Raji (cell line): ENCODE measurements around the gene OR52M1.

Experiments
- POLR2A ChIP-seq: IDR thresholded peaks from 2 replicates; pipeline ENCODE4 v1.6.1; 2011; ENCODE audit warnings: low read depth, low read length, control low read depth; ENCODE audit not compliant: insufficient read depth

Gene OR52M1, protein sequence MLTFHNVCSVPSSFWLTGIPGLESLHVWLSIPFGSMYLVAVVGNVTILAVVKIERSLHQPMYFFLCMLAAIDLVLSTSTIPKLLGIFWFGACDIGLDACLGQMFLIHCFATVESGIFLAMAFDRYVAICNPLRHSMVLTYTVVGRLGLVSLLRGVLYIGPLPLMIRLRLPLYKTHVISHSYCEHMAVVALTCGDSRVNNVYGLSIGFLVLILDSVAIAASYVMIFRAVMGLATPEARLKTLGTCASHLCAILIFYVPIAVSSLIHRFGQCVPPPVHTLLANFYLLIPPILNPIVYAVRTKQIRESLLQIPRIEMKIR

DNA sequence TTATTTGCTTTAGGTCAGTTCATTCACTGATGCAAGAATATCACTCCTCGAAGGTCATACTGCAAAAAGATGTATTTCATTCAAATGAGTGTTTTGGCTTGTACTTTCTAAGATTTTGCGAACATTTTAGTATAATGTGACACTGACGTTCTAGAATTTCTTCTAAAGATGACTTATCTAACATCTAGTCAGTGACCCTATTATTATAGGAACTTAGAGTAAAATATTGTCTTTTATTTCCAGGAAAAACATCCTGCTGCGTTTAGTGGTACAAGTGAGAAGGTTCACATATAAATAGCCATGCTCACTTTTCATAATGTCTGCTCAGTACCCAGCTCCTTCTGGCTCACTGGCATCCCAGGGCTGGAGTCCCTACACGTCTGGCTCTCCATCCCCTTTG, at the start of gene OR52M1:
Gene OR52M1 (plus strand): TSS at position 301 of the 400 bp plus-strand sequence. CDS start 0 bp downstream, at position 301.
- no peak for TF ChIP-seq POLR2A

DNA sequence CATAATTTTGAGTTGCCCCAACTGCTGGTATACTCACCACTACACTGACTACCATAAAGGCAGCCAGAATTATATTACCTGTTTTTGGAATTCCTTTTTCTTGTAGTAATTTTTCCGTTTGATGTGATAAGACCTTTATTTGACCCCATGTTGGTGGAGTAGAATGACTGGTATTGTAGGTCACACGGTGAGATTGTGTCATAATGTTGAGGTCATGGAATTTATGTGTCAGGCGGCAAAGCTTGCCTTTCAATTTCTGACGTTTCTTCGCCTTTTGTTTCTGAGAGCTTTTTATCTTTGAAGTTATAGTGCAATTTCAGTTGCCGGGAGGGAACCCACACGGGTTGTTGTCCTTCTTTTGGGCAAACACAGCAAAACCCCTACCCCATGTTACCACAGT, 49.5 kb upstream of the OR52M1 start:
- TF ChIP-seq POLR2A = no peak

DNA sequence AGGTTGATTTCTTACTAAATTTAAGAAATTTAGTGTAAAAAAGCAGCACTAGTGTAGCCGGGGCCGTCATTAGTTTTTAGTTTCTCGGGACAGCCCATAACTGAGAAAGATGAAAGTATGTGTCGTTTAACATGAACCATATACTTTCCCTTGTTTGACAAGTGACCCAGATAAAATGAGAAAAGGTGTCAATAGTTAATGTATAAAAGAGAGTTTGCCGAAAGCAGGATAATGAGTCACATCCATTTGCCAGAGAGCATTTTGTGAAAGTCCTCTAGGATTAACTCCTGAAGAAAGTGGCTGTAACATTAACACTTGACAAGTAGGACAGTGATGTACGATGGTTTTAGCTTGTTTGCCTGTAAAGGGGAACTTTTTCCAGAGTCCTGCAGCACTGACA, 49.0 kb upstream of the OR52M1 start:
- TF ChIP-seq POLR2A = no peak

DNA sequence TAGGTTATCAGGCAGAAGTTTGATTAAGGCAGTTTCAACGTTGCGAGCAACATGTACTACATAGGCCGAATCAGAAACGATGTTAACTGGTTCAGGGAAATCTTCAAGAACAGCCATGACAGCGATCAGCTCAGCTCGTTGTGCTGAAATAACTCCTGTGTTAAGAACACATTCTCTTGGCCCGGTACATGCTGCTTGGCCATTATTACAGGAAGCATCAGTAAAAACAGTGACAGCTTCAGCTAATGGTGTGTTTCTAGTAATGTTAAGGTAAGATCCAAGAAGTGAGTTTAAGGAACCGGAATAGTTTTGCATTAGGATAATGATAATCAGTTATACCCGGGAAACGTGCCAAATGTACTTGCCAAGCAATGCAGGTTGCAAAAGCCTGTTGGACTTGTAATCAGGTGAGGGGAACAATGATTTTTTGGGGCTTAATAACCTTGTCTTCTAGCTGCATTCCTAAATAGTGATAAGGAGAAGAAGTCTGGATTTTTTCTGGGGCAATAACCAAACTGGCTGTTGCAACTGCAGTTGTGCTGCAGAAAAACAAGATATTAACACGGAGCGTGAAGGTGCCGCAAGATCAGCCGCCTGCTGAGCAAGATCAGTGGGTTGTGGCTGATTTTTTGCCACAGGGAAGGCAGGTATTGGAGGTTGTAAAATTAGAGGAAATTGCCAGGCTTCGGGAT, 48.3 kb upstream of the OR52M1 start:
- no peak for TF ChIP-seq POLR2A

DNA sequence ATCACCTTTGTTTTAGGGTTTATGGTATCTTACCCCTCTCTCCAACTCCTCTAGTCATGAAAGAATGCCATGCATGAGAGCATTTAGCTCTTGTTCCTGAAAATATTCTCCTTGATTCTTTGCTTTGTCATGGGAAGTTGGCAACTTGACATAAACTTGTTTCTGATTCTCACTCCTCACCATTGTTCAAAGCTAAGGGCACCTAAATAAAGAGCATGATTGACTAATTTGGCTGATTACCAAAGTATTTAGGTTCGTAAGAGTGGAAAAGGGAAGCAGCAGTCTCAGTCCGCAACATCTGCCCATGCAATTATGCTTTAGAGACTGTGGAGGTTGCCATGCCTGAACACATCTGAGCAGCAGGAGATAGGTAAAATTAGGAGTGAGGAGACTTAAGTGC, 36.1 kb upstream of the OR52M1 start:
- TF ChIP-seq POLR2A = no peak

DNA sequence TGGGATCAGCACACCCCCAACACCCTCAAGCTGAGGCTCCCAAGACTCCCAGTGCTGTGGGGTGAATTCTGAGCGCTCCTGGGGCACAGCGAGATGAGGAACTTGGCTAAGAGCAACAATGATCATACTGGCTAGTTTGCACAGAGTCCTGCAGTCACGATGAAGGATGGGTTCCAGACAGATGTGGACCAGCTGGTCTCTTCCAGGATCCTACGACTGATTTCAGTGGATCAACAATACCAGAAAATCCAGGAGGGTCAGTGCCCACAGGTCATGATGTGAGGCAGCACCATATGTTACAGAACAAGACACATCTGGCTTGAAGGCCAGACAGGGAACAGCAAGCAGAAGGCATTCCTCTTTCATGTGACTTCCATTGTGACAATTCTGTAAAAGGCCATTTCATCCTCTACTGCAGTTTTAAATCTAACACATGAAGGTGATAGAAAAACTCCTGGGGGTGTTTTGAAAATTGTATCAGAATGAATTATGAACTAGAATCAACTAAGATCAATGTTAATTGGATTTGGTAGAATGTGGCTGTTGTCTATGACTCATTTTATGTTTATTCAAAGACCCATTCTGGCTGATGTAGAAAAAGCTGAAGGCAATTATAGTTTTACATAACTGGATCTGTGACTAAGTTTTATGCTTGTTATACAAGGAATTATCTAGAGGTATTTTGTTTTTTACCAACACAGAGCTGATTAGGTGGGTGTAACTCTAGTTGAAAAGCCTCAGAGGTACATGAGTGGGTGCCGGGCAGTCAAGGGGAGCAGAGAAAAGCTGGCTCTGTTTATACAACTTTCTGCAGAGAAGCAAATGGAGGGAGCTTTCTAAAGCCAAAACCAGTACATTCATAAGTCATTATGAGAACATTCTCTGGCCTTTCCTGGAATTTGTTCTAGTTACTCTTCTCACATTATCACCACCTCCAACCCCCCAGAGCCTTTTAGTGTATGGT, 33.4 kb upstream of the OR52M1 start:
- TF ChIP-seq POLR2A = no peak

DNA sequence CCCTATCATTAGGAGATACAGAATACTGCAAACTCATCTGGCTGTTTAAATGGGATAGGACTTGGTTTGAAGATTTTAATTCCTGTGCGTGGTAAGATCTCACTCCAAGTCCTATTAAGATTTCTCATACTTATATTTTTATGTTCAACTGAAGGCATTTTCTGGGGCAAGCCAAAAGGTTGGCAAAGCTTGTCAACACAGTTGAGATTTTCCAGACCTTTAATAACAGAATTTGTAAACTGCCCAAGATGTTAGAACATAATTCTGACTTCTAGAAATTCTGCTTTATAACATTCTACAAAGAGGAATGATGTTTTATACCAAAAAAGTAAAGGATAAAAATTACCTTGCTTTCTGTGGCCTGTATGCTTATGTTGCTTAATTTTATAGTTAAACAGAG, 30.8 kb upstream of the OR52M1 start:
- no peak for TF ChIP-seq POLR2A

DNA sequence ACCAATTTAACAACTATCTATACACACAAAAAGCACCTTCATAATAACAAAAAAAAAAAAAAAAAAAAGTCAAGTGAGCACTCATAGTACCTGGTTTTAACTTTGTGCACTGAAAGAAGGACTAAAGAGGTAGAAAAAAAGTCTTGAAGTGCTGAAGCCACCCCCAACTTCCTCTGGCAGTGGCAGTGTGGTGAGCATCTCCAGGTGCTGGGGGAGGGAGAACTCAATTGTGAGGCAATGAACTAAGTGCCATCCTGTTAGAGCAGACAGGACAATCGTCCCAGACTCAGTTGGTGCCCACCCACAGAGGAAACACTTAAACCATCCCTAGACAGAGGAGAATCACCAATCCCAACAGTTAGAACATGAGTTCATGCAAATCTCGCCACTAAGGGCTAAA, 22.7 kb upstream of the OR52M1 start:
- TF ChIP-seq POLR2A = no peak

DNA sequence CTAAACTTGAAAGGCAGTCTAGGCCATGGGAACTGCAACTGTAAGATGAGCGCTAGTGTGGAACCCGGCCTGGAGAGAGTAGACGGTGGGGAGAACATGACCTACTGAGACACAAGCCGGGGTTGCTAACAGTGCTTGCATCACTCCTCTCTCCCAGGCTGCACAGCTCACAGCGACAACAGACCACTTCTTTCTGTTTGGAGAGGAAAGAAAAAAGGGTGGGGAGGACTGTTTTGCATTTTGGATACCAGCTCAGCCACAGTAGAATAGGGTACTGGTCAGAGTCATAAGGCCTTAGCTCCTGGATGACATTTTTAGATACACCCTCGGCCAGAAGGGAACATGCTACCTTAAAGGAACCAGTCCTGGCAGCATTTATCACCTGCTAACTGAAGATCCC, 22.2 kb upstream of the OR52M1 start:
- TF ChIP-seq POLR2A = no peak

DNA sequence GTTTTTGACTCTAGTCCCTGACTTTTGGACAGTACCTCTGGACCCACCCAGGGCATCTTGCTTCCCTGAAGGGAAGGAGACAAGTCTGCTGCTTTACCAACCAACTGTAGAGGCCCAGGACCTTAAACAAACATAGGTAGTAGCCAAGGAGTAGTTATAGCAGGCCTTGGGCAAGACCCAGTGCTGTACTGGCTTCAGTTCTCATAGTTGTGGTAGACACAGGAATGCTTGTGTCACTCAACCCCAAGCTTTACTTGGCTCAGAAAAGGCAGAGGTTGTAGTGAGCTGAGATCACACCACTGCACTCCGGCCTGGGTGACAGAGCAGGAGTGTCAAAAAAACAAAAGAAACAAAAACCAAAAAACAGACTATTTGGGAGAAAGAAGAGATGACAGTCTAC, 21.3 kb upstream of the OR52M1 start:
- TF ChIP-seq POLR2A = no peak

DNA sequence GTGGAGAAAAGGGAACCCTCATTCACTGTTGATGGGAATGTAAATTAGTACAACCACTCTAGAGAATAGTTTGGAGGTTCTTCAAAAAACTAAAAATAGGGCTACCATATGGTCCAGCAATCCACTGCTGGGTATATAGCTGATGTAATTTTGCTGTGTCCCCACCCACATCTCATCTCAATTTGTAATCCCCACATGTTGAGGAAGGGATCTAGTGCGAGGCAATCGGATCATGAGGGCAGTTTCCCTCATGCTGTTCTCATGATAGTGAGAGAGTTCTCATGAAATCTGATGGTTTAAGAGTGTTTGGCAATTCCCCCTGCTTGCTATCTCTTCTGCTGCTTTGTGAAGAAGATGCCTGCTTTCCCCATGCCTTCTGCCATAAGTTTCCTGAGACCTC, 17.1 kb upstream of the OR52M1 start:
- TF ChIP-seq POLR2A = no peak

DNA sequence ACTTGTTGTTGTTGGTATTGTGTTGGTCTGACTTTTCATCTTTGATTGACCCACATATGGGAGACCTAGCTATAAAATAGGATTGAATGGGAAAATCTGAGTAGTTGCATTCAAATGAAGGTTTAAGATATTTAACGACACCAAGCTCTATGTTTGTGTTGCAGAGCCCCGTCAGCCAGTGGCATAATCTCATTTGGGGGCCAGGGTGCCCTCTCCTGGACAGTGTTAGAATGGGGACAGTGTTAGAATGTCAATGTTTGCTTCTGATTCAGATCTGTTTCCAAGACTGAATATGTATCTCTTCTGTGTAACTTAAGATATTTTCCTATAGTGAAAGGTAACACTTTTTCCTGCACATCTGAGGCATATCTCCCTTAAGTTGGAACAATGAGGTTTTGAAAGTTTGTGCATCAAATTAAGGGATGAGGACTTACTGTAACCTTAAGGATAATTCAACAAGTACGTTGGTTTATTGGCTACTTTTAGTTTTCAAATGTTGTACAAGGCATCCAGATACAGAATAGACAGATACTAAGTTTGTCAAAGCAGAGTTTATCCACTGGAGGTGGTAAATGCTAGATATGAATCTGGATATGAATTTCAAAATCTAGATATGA, 5.3 kb upstream of the OR52M1 start:
- no peak for TF ChIP-seq POLR2A

DNA sequence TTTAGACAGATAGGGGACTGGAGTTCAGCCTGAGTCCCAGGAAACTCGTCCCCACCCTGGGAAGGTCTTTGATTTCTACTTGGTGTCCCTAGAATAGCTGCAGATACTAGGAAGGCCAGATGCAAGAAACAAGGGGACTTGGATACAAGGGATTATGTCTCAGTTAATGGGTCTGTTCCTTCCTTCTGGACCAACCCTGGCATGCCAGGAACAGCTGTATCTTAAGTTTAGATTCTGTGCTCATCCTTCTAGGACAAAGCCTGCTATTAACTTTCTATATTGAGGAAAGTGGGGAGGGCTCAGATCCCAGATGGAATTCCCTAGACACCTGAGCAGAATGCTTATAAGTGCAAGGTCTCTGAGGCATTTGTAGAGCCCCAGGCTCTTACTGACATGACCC, 3.9 kb upstream of the OR52M1 start:
- no peak for TF ChIP-seq POLR2A

DNA sequence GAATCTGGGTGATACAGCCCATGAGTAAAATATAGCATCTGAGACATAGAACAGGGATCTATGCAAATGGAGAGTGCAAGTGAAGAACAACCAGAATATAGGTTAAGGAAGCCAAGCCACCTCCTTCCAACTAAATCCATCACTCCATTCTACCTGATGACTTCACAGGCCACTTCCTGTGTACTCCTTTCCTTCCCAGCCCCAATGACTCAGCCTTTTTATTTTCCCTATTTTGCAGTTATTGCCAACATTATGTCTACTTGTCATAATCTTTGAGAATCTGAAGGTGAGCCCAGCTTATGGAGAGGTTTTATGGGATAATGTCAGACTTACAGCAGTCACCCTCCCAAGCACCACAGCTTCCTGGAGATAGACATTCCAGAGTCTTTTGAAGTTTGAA, 1.4 kb upstream of the OR52M1 start:
- TF ChIP-seq POLR2A = no peak

DNA sequence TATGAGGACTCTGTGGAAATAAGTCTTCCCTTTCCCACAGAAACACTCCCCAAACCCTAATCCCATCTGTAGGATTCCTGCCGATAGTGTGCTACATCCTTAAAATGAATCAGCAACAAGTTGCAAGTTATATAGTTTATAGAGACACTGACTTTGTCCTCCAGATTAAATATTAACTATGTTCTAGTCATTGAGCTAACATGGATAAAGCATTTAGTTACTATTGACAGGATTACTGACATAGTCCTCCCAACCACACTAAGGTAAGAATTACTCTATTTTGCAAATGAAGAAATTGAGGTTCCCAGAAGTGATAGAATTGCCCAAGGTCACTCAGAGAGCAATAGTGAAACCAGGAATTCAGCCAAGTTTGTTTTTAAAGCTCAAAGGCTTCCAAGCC, 1.9 kb downstream of the OR52M1 start:
- no peak for TF ChIP-seq POLR2A
